GM23338 (cell line): ENCODE data around the gene SLC36A3. TPM values are rescaled to one million over a fixed set of nuclear protein-coding genes. Genes with fewer than 3 reads are reported as not detected.

Experiments
- ATAC-seq: fragments of 200-7000 bp; cut with Tn5 transposase; 3 replicates; pipeline ENCODE4 v1.9.1; 2020
- DNase-seq: peaks from one replicate; pipeline ENCODE4 v3.0.0-alpha.2; 2015; ENCODE audit warnings: low spot score
- H2AFZ ChIP-seq: fragments of 200-600 bp; sonication (generic); 2 replicates; pipeline ENCODE4 v1.8.0; 2016; ENCODE audit warnings: antibody characterized with exemption, mild to moderate bottlenecking, moderate library complexity
- H3F3A ChIP-seq: fragments of 200-600 bp; sonication (generic); replicated peaks from 2 replicates; pipeline ENCODE4 v1.8.0; 2017; ENCODE audit warnings: antibody characterized with exemption, mixed run types, low read depth
- H3K27ac ChIP-seq: fragments of 200-600 bp; sonication (generic); 2 replicates; pipeline ENCODE4 v1.6.1; 2016; ENCODE audit warnings: low read depth
- H3K27me3 ChIP-seq: fragments of 200-600 bp; sonication (generic); 2 replicates; pipeline ENCODE4 v1.8.0; 2016; ENCODE audit warnings: mild to moderate bottlenecking, mixed run types, moderate library complexity; ENCODE audit not compliant: insufficient read depth
- H3K36me3 ChIP-seq: fragments of 200-600 bp; sonication (generic); 2 replicates; pipeline ENCODE4 v1.8.0; 2016; ENCODE audit warnings: mild to moderate bottlenecking; ENCODE audit not compliant: insufficient read depth
- H3K4me1 ChIP-seq: fragments of 200-600 bp; sonication (generic); 2 replicates; pipeline ENCODE4 v1.8.0; 2016; ENCODE audit warnings: mild to moderate bottlenecking, moderate library complexity; ENCODE audit not compliant: insufficient read depth
- H3K4me2 ChIP-seq: fragments of 200-600 bp; sonication (generic); 2 replicates; pipeline ENCODE4 v1.7.1; 2017; ENCODE audit warnings: mixed run types
- H3K4me3 ChIP-seq: fragments of 200-600 bp; sonication (generic); 2 replicates; pipeline ENCODE4 v1.6.1; 2016; ENCODE audit warnings: mixed run types
- H3K79me2 ChIP-seq: fragments of 200-600 bp; sonication (generic); replicated peaks from 2 replicates; pipeline ENCODE4 v1.8.0; 2017; ENCODE audit warnings: mild to moderate bottlenecking; ENCODE audit not compliant: insufficient read depth
- H3K9me2 ChIP-seq: fragments of 200-600 bp; sonication (generic); 2 replicates; pipeline ENCODE4 v1.8.0; 2017; ENCODE audit not compliant: insufficient read depth
- H4K20me1 ChIP-seq: fragments of 200-600 bp; sonication (generic); replicated peaks from 2 replicates; pipeline ENCODE4 v1.8.0; 2017; ENCODE audit warnings: mild to moderate bottlenecking; ENCODE audit not compliant: insufficient read depth
- H3K27ac Mint-ChIP-seq: 2 replicates; pipeline ENCODE4 v1.8.0; 2020; ENCODE audit warnings: inconsistent platforms, mild to moderate bottlenecking, moderate library complexity, mixed read lengths
- H3K27me3 Mint-ChIP-seq: 3 replicates; pipeline ENCODE4 v1.8.0; 2022; ENCODE audit warnings: low read depth, mild to moderate bottlenecking, moderate library complexity, mixed read lengths, inconsistent platforms; ENCODE audit not compliant: insufficient read depth, poor library complexity
- H3K36me3 Mint-ChIP-seq: 3 replicates; pipeline ENCODE4 v1.8.0; 2021; ENCODE audit warnings: low read depth, mild to moderate bottlenecking, inconsistent platforms, moderate library complexity, mixed read lengths
- H3K4me1 Mint-ChIP-seq: 3 replicates; pipeline ENCODE4 v1.8.0; 2020; ENCODE audit warnings: mild to moderate bottlenecking, inconsistent platforms, mixed read lengths
- H3K4me3 Mint-ChIP-seq: 3 replicates; pipeline ENCODE4 v1.8.0; 2021; ENCODE audit warnings: moderate library complexity, mild to moderate bottlenecking, inconsistent platforms, mixed read lengths
- H3K9me3 Mint-ChIP-seq: 3 replicates; pipeline ENCODE4 v1.8.0; 2020; ENCODE audit warnings: moderate library complexity, mild to moderate bottlenecking, inconsistent platforms, mixed read lengths
- CREB1 ChIP-seq: fragments of 250-450 bp; sonication (Bioruptor Pico); IDR thresholded peaks from 2 replicates; pipeline ENCODE4 v1.5.0; 2020; ENCODE audit warnings: low read depth, mild to moderate bottlenecking, moderate library complexity
- EZH2 ChIP-seq: fragments of 200-600 bp; sonication (generic); IDR thresholded peaks from one replicate; pipeline ENCODE4 v1.8.0; 2017; ENCODE audit warnings: antibody characterized with exemption, mild to moderate bottlenecking, low read depth; ENCODE audit not compliant: unreplicated experiment
- EZH2phosphoT487 ChIP-seq: fragments of 200-600 bp; sonication (generic); IDR thresholded peaks from one replicate; pipeline ENCODE4 v1.8.1; 2018; ENCODE audit warnings: antibody characterized with exemption; ENCODE audit not compliant: unreplicated experiment
- JUNB ChIP-seq: IDR thresholded peaks from one replicate; pipeline ENCODE4 v1.6.1; 2016; ENCODE audit warnings: antibody characterized with exemption; ENCODE audit not compliant: unreplicated experiment
- NANOG ChIP-seq: IDR thresholded peaks from 2 replicates; pipeline ENCODE4 v1.6.1; 2016; ENCODE audit warnings: antibody characterized with exemption, borderline replicate concordance
- POLR2AphosphoS5 ChIP-seq: IDR thresholded peaks from 2 replicates; pipeline ENCODE4 v1.6.1; 2016; ENCODE audit warnings: antibody characterized with exemption, low read depth
- REST ChIP-seq: IDR thresholded peaks from one replicate; pipeline ENCODE4 v1.6.1; 2018; ENCODE audit warnings: antibody characterized with exemption; ENCODE audit not compliant: unreplicated experiment
- STAT1 ChIP-seq: IDR thresholded peaks from one replicate; pipeline ENCODE4 v1.6.1; 2016; ENCODE audit warnings: antibody characterized with exemption; ENCODE audit not compliant: unreplicated experiment
- ZNF114 ChIP-seq: fragments of 250-450 bp; sonication (Bioruptor Pico); IDR thresholded peaks from 2 replicates; pipeline ENCODE4 v1.5.0; 2020; ENCODE audit warnings: mild to moderate bottlenecking, moderate library complexity
- ZNF331 ChIP-seq: fragments of 250-450 bp; sonication (Bioruptor Pico); IDR thresholded peaks from 2 replicates; pipeline ENCODE4 v1.5.0; 2020; ENCODE audit warnings: low read depth, mild to moderate bottlenecking, moderate library complexity
- polyA plus RNA-seq: library from polyadenylated mRNA; unstranded; fragments of >200 nt; fragmentation: Nextera tagmentation; extraction: Ambion mirVana; gene quantifications from 2 replicates; pipeline ENCODE4 v1.2.1, GENCODE V29; 2016
- total RNA-seq: library from RNA; depleted of rRNA; stranded (reverse); fragments of >200 nt; shearing (Covaris generic); gene quantifications from 2 replicates; pipeline ENCODE4 v1.2.3, GENCODE V29; 2014
- TF ChIP-seq, protein P1 (sequence below): IDR thresholded peaks from 2 replicates; pipeline ENCODE4 v1.6.1; 2016; ENCODE audit warnings: antibody characterized with exemption
- TF ChIP-seq, protein P2 (sequence below): fragments of 250-450 bp; sonication (Bioruptor Pico); IDR thresholded peaks from 2 replicates; pipeline ENCODE4 v1.5.0; 2020; ENCODE audit warnings: mild to moderate bottlenecking, moderate library complexity
- TF ChIP-seq, protein P3 (sequence below), 2 experiments: fragments of 200-600 bp in 1 of 2; sonication (generic) in 1 of 2; conservative IDR thresholded peaks; 2 replicates each; pipeline versions ENCODE4 v1.5.1 to v1.6.1; 2016 to 2017; ENCODE audit warnings: antibody characterized with exemption in 2 of 2, low read depth in 2 of 2, mild to moderate bottlenecking in 2 of 2, moderate library complexity in 1 of 2

The SLC36A3 gene
- total and polyA plus RNA-seq, 2 experiments from 2014 or later: not detected

GRCh38 chr5:151283120-151283825 is 20.3 kb downstream of the SLC36A3 start:
- no peak overlapping the region for H2AFZ ChIP-seq
- Mint-ChIP-seq H3K27me3 (peaks cover 3% of the 10 kb centered on the region), H3K9me3 (no peaks in the 10 kb centered on the region), H3K4me1 (peaks cover 8% of the 10 kb centered on the region; the same call in 2 of the 3 replicates), H3K36me3 (no peaks in the 10 kb centered on the region), H3K27ac (no peak overlapping the region), H3K4me3 (no peak overlapping the region)
- H3K4me2 ChIP-seq: no peak overlapping the region
- no peaks in the 10 kb centered on the region for H3K79me2 ChIP-seq
- H3K27me3 ChIP-seq: no peaks in the 10 kb centered on the region
- H3F3A ChIP-seq: no peaks in the 10 kb centered on the region
- H3K4me3 ChIP-seq: no peak overlapping the region
- no peaks in the 10 kb centered on the region for H3K4me1 ChIP-seq
- TF ChIP-seq JUNB (no peak), NANOG (no peak), EZH2 (no peak), REST (no peak), CREB1 (CRISPR knock-in tag) (no peak), ZNF331 (CRISPR knock-in tag) (no peak), ZNF114 (no peak), POLR2AphosphoS5 (no peak), EZH2phosphoT487 (no peak), STAT1 (no peak)
- TF ChIP-seq, protein P1, sequence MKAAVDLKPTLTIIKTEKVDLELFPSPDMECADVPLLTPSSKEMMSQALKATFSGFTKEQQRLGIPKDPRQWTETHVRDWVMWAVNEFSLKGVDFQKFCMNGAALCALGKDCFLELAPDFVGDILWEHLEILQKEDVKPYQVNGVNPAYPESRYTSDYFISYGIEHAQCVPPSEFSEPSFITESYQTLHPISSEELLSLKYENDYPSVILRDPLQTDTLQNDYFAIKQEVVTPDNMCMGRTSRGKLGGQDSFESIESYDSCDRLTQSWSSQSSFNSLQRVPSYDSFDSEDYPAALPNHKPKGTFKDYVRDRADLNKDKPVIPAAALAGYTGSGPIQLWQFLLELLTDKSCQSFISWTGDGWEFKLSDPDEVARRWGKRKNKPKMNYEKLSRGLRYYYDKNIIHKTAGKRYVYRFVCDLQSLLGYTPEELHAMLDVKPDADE: no peak
- TF ChIP-seq, protein P2, sequence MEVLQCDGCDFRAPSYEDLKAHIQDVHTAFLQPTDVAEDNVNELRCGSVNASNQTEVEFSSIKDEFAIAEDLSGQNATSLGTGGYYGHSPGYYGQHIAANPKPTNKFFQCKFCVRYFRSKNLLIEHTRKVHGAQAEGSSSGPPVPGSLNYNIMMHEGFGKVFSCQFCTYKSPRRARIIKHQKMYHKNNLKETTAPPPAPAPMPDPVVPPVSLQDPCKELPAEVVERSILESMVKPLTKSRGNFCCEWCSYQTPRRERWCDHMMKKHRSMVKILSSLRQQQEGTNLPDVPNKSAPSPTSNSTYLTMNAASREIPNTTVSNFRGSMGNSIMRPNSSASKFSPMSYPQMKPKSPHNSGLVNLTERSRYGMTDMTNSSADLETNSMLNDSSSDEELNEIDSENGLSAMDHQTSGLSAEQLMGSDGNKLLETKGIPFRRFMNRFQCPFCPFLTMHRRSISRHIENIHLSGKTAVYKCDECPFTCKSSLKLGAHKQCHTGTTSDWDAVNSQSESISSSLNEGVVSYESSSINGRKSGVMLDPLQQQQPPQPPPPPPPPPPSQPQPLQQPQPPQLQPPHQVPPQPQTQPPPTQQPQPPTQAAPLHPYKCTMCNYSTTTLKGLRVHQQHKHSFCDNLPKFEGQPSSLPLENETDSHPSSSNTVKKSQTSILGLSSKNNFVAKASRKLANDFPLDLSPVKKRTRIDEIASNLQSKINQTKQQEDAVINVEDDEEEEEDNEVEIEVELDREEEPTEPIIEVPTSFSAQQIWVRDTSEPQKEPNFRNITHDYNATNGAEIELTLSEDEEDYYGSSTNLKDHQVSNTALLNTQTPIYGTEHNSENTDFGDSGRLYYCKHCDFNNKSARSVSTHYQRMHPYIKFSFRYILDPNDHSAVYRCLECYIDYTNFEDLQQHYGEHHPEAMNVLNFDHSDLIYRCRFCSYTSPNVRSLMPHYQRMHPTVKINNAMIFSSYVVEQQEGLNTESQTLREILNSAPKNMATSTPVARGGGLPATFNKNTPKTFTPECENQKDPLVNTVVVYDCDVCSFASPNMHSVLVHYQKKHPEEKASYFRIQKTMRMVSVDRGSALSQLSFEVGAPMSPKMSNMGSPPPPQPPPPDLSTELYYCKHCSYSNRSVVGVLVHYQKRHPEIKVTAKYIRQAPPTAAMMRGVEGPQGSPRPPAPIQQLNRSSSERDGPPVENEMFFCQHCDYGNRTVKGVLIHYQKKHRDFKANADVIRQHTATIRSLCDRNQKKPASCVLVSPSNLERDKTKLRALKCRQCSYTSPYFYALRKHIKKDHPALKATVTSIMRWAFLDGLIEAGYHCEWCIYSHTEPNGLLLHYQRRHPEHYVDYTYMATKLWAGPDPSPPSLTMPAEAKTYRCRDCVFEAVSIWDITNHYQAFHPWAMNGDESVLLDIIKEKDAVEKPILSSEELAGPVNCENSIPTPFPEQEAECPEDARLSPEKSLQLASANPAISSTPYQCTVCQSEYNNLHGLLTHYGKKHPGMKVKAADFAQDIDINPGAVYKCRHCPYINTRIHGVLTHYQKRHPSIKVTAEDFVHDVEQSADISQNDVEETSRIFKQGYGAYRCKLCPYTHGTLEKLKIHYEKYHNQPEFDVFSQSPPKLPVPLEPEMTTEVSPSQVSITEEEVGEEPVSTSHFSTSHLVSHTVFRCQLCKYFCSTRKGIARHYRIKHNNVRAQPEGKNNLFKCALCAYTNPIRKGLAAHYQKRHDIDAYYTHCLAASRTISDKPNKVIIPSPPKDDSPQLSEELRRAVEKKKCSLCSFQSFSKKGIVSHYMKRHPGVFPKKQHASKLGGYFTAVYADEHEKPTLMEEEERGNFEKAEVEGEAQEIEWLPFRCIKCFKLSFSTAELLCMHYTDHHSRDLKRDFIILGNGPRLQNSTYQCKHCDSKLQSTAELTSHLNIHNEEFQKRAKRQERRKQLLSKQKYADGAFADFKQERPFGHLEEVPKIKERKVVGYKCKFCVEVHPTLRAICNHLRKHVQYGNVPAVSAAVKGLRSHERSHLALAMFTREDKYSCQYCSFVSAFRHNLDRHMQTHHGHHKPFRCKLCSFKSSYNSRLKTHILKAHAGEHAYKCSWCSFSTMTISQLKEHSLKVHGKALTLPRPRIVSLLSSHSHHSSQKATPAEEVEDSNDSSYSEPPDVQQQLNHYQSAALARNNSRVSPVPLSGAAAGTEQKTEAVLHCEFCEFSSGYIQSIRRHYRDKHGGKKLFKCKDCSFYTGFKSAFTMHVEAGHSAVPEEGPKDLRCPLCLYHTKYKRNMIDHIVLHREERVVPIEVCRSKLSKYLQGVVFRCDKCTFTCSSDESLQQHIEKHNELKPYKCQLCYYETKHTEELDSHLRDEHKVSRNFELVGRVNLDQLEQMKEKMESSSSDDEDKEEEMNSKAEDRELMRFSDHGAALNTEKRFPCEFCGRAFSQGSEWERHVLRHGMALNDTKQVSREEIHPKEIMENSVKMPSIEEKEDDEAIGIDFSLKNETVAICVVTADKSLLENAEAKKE (CRISPR knock-in tag): no peak
- TF ChIP-seq, protein P3, sequence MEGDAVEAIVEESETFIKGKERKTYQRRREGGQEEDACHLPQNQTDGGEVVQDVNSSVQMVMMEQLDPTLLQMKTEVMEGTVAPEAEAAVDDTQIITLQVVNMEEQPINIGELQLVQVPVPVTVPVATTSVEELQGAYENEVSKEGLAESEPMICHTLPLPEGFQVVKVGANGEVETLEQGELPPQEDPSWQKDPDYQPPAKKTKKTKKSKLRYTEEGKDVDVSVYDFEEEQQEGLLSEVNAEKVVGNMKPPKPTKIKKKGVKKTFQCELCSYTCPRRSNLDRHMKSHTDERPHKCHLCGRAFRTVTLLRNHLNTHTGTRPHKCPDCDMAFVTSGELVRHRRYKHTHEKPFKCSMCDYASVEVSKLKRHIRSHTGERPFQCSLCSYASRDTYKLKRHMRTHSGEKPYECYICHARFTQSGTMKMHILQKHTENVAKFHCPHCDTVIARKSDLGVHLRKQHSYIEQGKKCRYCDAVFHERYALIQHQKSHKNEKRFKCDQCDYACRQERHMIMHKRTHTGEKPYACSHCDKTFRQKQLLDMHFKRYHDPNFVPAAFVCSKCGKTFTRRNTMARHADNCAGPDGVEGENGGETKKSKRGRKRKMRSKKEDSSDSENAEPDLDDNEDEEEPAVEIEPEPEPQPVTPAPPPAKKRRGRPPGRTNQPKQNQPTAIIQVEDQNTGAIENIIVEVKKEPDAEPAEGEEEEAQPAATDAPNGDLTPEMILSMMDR (conservative IDR thresholded peaks at IDR 0.05; ENCODE audit: low read depth in 2 of 2): no peak
- no peak overlapping the region for H3K27ac ChIP-seq
- H3K36me3 ChIP-seq: no peaks in the 10 kb centered on the region
- DNase-seq (no peak), ATAC-seq (no peak)
- no peaks in the 10 kb centered on the region for H3K9me2 ChIP-seq
- no peaks in the 10 kb centered on the region for H4K20me1 ChIP-seq
